Peyer's patch (tissue), 4 donors: Measurements from ENCODE around the gene SRM. TPM values are rescaled to one million over a fixed set of nuclear protein-coding genes. Genes with fewer than 3 reads are reported as not detected.
"Not testable (repeated sequence)": the region's sequence is repeated elsewhere in the genome, so short reads cannot be mapped to it uniquely, and the experiment has no call there.

ENCODE experiments used
- DNase-seq, 3 donors: peaks; one replicate each; pipeline ENCODE4 v3.0.0-alpha.2; 2017 to 2019
- H3K27ac ChIP-seq, 4 donors: fragments of 200-600 bp; sonication (generic); one replicate each; pipeline ENCODE4 v1.5.1; 2016 to 2019
- H3K27me3 ChIP-seq, 2 donors: fragments of 200-600 bp; sonication (generic); one replicate each; pipeline ENCODE4 v1.5.1; 2019
- H3K36me3 ChIP-seq, 3 donors: fragments of 200-600 bp; sonication (generic); one replicate each; pipeline ENCODE4 v1.5.1; 2016 to 2019
- H3K4me1 ChIP-seq, 4 donors: fragments of 200-600 bp; sonication (generic); one replicate each; pipeline ENCODE4 v1.5.1; 2016 to 2019
- H3K4me3 ChIP-seq, 4 donors: fragments of 200-600 bp; sonication (generic); 1 replicate in 3 of 4; 2 replicates in 1 of 4; pipeline ENCODE4 v1.5.1; 2016 to 2019; ENCODE audit warnings: mild to moderate bottlenecking in 1 of 4
- H3K9me3 ChIP-seq, 4 donors: fragments of 200-600 bp; sonication (generic); one replicate each; pipeline ENCODE4 v1.5.1; 2016 to 2019; ENCODE audit warnings: mild to moderate bottlenecking in 1 of 4
- POLR2A ChIP-seq, 2 donors: fragments of 450-650 bp; IDR thresholded peaks; one replicate each; pipeline ENCODE4 v1.5.1; 2017; ENCODE audit warnings: antibody characterized with exemption in 2 of 2, mild to moderate bottlenecking in 2 of 2, moderate library complexity in 2 of 2
- total RNA-seq, 4 donors: library from RNA; depleted of rRNA; stranded (reverse); fragments of >200 nt; gene quantifications; one replicate each; pipeline ENCODE4 v1.1.0, GENCODE V29; 2016
- TF ChIP-seq, protein P1 (sequence below), 6 experiments: fragments of 450-650 bp in 4 of 6; fragments of 200-600 bp in 2 of 6; sonication (generic) in 1 of 6; IDR thresholded peaks; one replicate each; pipeline ENCODE4 v1.5.1; 2017 to 2019; ENCODE audit warnings: antibody characterized with exemption in 6 of 6, mild to moderate bottlenecking in 3 of 6, moderate library complexity in 1 of 6

Gene SRM
- 10 to 100 TPM in 3 of 4 donors, 1 to 10 TPM in 1; 9.3 to 38.6 (median 19.8) TPM for total RNA-seq

DNA sequence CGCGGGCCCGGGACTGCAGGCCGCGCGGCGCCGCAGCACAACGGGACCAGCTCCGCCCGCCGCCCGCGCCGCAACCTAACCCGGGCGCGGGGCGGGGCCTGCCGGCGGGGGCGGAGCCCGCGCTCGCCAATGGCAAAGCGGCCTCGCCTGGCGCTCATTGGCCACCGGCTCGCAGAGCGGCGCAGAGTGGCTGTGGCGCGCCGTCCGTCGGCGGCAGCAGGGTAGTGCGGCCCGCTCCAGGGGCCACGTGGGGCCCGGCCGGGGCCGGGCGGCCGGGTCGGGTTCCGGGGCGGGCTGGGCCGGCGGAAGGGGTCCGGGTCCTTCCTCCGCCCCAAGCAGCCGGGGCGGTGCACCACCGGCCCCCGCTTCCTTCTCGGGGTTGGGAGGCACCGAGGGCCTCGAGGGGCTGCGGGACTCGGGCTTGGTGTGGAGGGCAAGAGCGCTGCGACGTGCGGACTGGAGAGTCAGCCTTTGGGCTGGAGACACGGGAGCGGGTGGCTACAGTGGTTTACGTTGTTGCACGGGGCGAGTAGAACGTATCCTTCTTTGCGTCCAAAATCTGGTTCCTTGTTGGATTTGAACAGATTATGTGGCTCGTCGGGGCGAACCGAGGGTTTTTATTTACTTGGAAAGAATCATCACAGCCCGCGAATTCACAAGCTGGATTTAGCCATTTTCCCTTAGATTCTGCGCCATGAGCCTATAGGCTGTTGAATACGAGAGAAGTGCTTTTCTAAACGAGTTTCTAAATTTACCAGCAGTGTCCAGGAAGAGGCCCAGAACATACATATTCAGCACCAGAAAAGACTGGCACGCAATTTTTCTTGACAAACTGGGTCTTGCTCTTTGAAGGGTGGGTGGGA is at the start of gene SRM:
Gene SRM, minus strand, starts transcription at position 51 of the 863 bp plus-strand sequence. CDS start 75 bp downstream, outside the sequence.
- TF ChIP-seq POLR2A (IDR thresholded peaks at IDR 0.05): peak in 1 of 2 donors; percentile 53
- TF ChIP-seq, protein P1, sequence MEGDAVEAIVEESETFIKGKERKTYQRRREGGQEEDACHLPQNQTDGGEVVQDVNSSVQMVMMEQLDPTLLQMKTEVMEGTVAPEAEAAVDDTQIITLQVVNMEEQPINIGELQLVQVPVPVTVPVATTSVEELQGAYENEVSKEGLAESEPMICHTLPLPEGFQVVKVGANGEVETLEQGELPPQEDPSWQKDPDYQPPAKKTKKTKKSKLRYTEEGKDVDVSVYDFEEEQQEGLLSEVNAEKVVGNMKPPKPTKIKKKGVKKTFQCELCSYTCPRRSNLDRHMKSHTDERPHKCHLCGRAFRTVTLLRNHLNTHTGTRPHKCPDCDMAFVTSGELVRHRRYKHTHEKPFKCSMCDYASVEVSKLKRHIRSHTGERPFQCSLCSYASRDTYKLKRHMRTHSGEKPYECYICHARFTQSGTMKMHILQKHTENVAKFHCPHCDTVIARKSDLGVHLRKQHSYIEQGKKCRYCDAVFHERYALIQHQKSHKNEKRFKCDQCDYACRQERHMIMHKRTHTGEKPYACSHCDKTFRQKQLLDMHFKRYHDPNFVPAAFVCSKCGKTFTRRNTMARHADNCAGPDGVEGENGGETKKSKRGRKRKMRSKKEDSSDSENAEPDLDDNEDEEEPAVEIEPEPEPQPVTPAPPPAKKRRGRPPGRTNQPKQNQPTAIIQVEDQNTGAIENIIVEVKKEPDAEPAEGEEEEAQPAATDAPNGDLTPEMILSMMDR (IDR thresholded peaks at IDR 0.05): peak; percentile 51 to 88 (median 70)
- H3K27me3 ChIP-seq: no peaks in the 10 kb centered on the region
- DNase-seq: peak; percentile 88 to 96 (median 95)
- H3K27ac ChIP-seq: peak within 1 kb of the TSS; percentile 62 to 86 (median 70)
- H3K4me3 ChIP-seq: peak within 1 kb of the TSS; percentile 92 to 99 (median 96)
- H3K9me3 ChIP-seq: no peaks in the 10 kb centered on the region
- peaks cover 3 to 17% (median 13%) of the 10 kb centered on the region in 4 donors for H3K4me1 ChIP-seq
- H3K36me3 ChIP-seq: peaks cover 0 to 26% (median 0%) of the 10 kb centered on the region in 3 donors

DNA sequence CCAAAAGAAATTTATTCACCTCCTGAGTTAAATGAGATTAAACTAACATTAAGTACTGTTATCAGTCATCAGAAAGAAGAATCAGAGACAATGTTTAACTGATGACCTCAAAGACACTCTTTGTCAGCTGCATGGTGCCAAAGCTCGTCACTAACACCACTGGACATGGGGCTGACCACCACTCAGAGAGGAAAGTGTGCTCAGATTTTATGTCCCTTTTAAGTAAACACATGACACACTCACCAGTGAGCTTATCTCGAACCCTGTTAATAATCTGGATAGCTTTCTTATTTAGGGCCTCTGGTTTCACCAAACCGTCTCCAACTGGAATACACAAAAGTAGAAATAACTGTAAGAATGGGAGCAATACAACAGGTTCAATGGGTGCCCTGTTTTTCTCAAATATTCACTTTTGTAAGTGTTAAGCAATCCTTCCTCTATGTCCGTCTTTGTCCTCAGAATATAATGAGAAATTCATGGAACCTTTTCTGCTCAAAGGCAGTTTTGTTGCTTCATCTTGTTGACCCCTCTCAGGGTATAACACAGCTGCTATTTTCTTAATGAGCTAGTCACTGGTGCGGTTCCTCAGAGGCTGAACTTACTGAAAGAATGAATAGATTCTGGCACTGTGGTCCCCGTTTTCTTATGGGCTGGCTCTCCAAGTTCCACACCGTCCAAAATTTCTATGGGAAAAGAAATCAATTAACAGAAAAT is 49.4 kb upstream of the SRM start:
- Histone ChIP-seq H3K27me3 (no peaks in the 10 kb centered on the region), H3K4me3 (no peak overlapping the region), H3K4me1 (no peaks in the 10 kb centered on the region), H3K36me3 (peaks cover 0 to 68% (median 0%) of the 10 kb centered on the region in 3 donors), H3K27ac (no peak overlapping the region), H3K9me3 (no peaks in the 10 kb centered on the region)
- no peak for TF ChIP-seq POLR2A (IDR thresholded peaks at IDR 0.05)
- TF ChIP-seq, protein P1 (IDR thresholded peaks at IDR 0.05): no peak
- no peak for DNase-seq

DNA sequence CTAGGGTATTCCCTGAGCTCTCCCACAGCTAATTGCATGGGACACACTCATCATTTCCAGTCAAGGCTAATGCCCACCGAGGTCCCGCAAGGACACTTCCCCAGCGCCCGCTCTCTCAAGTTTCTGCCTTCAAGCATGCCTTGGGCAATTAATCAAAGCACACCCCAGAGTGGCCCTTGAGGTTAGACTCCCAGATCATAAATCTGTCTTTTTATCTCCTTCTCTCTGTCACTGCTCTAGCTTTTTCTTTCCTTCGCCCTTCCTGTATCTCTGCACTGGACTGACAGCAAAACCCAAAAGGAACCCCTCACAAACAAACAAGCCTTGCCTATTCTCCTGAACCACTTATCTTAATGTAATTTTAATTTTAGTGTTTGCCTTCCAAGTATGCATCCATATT is 47.8 kb upstream of the SRM start:
- Histone ChIP-seq H3K9me3 (no peaks in the 10 kb centered on the region), H3K4me3 (no peak overlapping the region), H3K27ac (no peak overlapping the region), H3K4me1 (no peaks in the 10 kb centered on the region), H3K36me3 (peaks cover 0 to 52% (median 0%) of the 10 kb centered on the region in 3 donors), H3K27me3 (no peaks in the 10 kb centered on the region)
- TF ChIP-seq, protein P1 (IDR thresholded peaks at IDR 0.05): no peak
- DNase-seq: no peak

DNA sequence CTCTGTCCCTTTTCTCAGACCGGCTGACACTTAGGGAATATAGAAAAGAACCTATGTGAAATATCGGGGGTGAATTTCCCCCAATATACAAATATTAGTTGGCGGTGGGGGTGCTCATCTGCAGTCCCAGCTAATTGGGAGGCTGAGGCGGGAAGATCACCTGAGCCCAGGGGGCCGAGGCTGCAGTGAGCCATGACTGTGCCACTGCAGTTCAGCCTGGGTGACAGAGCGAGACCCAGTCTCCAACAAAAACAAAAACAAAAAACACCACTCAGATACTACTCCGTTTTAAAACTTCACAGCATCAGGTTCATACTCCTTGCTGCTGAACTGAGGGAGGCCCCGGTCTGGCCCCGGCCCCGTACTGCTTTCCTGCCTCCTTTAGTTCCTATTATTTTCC is 45.8 kb upstream of the SRM start:
- Histone ChIP-seq H3K27ac (no peak overlapping the region), H3K9me3 (no peaks in the 10 kb centered on the region), H3K4me3 (no peak overlapping the region), H3K4me1 (no peaks in the 10 kb centered on the region), H3K27me3 (no peaks in the 10 kb centered on the region), H3K36me3 (peaks cover 0 to 41% (median 0%) of the 10 kb centered on the region in 3 donors)
- DNase-seq: no peak
- TF ChIP-seq POLR2A (IDR thresholded peaks at IDR 0.05): no peak
- TF ChIP-seq, protein P1 (IDR thresholded peaks at IDR 0.05): no peak

DNA sequence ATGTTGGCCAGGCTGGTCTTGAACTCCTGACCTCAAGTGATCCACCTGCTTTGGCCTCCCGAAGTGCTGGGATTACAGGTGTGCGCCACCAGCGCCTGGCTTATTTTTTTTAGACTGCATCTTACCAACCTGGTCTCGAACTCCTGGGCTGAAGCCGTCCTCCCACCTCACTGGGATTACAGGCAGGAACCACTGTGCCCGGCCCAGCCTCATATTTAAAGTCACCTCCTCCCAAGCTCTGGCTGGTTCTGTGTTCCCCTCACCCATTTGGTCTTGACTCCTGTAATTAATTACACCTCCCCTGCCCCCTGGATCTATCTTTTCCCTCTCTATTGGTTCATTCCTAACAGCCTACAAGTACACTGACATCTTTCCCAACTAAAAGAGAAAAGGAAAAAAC is 41.5 kb upstream of the SRM start:
- no peaks in the 10 kb centered on the region for H3K9me3 ChIP-seq
- no peak overlapping the region for H3K4me3 ChIP-seq
- no peak overlapping the region for H3K27ac ChIP-seq
- no peak for DNase-seq
- peaks cover 0 to 22% (median 0%) of the 10 kb centered on the region in 3 donors for H3K36me3 ChIP-seq
- H3K4me1 ChIP-seq: peaks cover 0 to 14% (median 2%) of the 10 kb centered on the region in 4 donors
- no peak for TF ChIP-seq POLR2A (IDR thresholded peaks at IDR 0.05)
- no peaks in the 10 kb centered on the region for H3K27me3 ChIP-seq

DNA sequence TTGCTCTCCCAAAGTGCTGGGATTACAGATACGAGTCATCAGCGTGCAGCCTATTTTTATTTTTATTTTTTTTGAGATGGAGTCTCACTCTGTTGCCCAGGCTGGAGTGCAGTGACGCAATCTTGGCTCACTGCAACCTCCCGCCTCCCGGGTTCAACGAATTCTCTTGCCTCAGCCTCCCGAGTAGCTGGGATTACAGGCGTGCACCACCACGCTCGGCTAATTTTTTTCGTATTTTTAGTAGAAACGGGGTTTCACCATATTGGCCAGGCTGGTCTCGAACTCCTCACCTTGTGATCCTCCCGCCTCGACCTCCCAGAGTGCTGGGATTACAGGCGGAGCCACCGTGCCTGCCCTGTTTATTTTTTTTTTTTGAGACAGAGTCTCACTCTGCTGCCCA is 41.0 kb upstream of the SRM start:
- H3K9me3 ChIP-seq, H3K4me3 ChIP-seq, H3K27me3 ChIP-seq, H3K27ac ChIP-seq, DNase-seq: not testable (repeated sequence)
- Histone ChIP-seq H3K4me1 (peaks cover 0 to 14% (median 2%) of the 10 kb centered on the region in 4 donors), H3K36me3 (peaks cover 0 to 20% (median 0%) of the 10 kb centered on the region in 3 donors)
